DMS 273 treated with DMSO at 0.1 percent for 48 hours (cell line): ENCODE measurements around the gene CD247.
A peak's percentile ranks its signal among the peaks of the same experiment; 100 is the strongest.

ENCODE experiments used
- DNase-seq: peaks from one replicate; lab custom pipeline; 2025; lab: John Stamatoyannopoulos, UW

CD247 gene

GRCh38 chr1:167489571-167490340 is 28.6 kb downstream of the CD247 start:
- no peak for DNase-seq

GRCh38 chr1:167488786-167489185 is 29.5 kb downstream of the CD247 start:
- no peak for DNase-seq

DNA sequence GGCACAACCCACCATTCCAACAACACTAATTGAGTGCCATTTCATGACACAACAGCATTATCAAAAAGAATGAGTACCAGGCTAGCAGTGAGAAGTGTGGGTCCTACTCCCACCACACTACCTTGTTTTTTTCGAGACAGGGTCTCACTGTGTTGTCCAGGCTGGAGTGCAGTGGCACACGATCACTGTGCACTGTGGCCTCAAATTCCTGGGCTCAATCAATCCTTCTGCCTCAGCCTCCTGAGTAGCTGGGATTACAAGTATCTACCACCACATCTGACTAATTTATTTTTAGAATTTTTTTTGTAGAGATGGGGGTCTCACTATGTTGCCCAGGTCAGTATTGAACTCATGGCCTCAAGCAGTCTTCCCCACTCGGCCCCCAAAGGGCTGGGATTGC is 30.7 kb downstream of the CD247 start:
- DNase-seq: no peak

GRCh38 chr1:167486090-167486824 is 32.1 kb downstream of the CD247 start:
- no peak for DNase-seq

DNA sequence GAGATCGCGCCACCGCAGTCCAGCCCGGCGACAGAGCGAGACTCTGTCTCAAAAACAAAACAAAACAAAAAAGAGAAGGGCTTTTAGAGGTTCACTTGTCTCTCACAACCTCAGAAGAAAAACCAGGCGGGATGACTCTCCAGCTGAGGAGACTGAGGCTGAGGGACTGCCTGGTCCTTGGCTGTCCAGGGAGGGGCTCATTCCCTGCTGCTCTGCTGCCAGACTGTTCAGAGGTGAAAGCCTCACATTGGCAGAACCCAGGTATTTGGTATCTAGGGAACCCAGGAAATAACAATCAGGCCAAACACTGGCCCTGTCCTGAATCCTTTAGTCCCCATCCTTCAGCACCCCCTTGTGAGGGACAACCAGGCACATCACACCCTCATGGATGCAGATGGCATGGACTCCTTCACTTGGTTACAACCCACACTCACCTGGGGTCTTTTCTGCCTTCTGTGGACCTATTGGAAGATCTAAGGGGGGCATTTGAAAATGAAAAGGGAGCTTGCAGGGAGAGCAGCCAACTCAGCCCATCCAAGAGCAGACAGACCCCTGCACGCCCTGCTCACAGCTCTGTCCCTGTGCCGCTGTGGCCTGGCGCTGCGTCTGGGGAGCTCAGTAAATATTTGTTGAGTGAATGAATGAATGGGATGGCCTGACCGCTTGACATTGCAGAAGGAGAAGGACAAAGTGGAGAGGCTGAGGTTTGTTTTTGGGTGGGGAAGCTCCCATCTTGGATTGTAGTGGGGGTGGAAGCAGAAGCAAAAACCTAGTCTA is 33.4 kb downstream of the CD247 start:
- no peak for DNase-seq

DNA sequence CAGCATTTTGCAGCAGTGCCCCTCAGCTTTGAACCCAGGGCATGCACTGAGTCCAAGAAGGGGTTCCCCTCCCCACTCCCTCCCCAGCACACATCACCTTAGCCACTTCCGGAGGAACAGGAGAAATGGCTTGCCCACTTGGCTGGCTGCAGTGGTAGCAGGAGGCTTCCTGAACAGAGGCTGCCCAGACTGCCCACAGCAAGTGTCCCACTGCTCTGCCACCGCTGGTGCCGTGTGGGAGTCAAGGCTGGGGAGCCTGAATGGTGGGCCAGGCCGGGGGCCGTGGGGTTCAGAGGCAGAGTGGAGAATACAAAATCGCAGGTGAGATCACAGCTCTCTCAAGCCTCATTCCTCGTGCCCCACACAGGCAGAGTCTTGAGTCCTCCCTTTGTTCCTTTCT is 34.5 kb downstream of the CD247 start:
- DNase-seq: no peak

GRCh38 chr1:167482184-167482583 is 36.1 kb downstream of the CD247 start:
- DNase-seq: no peak

DNA sequence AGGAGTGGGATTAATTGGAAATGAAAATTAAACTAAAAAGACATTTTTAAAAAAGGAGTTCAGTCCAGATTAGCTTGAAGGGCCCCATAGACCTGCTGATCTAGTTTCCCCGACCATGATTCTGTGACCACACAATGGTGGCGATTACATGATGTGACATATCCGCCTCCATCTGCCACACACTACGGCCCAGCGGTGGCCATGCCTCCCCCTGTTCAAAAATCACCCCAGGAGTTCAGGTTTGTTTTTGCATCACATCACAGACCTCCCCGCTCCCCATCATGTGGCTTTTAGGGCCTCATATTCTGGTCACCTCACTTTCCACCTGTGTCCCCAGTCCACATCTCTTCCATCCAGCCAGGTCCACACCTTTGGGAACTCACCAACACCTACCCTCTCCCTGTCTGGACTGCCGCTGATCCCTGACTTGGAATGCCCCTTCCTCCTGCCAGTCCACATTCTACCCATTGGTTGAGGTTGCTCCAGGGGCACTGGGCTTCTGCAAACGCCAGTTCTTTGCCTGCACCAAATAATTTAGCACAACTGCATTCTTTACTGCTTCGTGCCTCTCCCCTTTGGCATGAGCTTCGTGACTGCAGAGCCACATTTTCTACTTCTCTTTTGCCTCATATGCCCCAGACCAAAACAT is 38.9 kb downstream of the CD247 start:
- DNase-seq: no peak

DNA sequence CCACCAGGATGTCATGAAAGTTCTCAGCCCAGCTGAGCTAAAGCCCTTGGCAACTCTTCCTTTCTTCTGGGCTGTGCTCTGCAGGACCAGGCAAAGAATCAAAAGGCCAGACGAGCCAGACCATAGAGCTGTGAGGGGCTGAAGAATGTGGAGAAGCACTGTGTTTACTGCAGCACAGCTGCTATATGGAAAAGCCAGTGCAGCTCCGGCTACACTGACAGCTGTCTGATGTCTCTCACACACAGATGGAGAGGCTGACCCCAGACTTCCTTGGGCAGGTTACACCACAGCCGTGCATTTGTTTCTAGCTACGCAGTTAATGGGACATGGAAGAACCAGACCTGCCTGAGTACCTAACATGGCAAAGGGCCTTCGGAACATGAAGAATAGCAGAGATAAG is 40.3 kb downstream of the CD247 start:
- peak; percentile 18 for DNase-seq

DNA sequence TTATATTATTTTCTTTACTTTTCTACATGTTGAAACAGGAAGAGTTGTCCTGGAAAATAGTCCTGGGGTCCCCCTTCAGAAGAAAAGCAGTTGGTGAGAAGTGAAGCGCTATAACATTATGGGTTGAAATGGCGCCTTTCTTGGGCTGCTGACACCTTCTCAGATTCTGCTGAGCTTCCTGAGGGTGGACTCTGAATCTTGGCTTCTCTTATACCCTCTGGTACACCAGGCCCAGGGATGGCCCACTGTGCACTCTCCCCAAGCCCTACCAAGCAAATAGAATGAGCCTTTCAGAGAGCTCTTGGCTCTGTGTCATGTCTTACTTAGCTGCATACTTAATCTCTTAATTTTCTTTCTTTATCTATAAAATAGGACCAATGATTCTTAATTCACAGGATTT is 42.3 kb downstream of the CD247 start:
- no peak for DNase-seq

DNA sequence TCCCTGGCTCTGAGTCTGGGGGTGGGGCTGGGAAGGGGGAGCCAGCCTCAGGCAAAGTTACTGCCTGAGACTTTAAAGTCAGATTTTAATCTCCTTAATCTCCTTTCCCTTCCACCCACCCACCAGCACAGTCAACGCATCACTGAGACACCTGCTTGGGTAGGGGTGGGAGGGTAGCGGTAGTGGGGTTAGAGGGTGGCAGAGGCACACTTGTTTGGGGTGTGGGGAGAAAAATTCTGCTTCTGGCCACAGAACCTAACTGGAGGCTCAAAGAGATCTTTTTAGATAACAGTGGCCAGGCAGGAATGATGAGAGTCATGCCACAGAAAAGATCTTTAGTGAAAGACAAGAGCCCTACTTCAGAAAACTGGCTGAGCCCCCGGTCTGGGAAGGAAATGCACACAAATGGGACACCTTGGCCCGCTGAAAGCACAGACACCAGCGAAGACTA is 44.1 kb downstream of the CD247 start:
- DNase-seq: no peak

GRCh38 chr1:167473761-167474160 is 44.6 kb downstream of the CD247 start:
- DNase-seq: no peak

DNA sequence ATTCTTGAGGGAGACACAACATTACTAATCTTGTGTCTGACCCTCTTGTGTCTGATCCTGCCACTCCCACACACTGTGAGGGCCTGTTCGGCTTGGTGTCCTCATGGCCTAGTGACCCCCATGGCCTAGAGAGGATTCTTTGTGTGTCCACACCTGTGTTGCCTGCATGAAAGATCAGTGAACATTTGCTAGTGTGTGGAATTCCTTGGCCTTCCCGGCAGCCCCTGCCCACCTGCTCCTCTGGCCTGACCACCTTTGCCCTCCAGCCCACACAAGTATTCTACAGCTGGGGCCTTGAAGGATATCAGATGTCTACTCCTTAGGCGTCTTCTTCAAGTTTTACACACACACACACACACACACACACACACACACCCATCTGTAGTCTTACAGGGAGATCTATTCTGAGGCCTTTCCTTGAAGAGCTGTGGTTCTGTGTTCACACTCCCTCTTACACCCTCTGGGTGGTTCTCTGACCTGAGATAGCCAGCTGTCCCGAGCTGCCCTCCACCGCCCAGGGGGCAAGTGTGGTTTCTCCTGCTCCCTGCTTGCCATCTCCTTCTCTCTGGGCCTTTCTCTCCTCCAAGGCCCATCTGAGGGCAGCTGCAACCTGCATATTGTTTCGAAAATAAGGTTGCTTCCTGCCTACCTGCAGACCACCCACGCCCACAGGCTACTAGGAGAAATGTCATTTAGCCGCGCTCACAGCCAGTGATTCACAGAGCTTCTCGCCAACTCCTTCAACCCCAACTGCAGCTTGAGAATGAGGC is 45.4 kb downstream of the CD247 start:
- no peak for DNase-seq

DNA sequence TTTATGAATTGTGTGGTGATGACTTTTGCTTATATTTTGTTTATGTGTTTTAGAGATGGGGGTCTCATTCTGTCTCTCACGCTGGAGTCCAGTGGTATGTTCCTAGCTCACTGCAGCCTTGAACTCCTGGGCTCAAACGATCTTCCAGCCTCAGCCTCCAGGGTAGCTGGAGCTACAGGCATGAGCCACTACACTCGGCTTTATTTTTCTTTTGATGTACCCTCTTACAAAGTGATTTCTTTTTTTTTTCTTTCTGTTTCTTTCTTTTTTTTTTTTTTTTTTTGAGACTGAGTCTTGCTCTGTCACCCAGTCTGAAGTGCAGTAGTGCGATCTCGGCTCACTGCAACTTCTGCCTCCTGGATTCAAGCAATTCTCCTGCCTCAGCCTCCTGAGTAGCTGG is 46.8 kb downstream of the CD247 start:
- DNase-seq: no peak

GRCh38 chr1:167469280-167469965 is 48.9 kb downstream of the CD247 start:
- DNase-seq: no peak

DNA sequence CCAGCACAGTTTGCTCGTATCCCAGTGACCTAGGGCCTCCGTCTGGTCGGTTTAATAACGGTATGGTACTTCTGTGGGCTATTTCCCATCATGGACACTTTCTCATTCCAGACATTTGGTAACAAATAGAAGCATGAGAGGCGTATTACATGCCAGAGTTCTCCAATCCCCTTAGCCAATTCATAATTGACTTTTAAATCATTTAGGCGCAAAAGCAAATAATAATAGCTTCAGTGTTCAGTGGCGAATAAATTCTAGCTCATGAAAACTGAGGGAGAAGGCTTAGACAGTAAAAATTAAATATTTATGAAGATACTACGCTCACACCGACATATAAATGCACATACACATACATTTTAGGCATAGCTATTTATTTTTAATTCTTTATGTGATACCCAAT is 50.6 kb downstream of the CD247 start:
- DNase-seq: no peak

- DNase-seq: no peak
Observed at GRCh38 chr1:167467126-167467710, 51.1 kb downstream of the CD247 start.

DNA sequence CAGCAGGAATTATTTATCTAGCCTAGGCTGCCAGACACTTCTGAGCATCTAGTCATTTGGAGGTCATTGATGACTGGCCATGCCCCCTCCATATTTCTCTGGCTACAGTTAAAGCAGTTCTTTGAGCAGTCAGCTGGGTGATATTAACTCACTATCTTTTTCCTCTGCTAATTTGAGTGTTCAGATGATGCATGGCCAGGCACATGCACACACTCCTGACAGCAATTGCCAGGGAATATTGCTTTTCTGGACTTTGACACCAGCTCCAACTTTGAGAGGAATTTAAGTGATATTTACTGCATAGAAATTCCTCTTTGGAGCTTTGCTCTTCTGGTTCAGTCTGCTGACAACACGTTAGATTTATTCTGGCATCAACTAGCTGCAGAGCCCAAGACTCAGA is 52.6 kb downstream of the CD247 start:
- DNase-seq: no peak

GRCh38 chr1:167465018-167465417 is 53.3 kb downstream of the CD247 start:
- no peak for DNase-seq

DNA sequence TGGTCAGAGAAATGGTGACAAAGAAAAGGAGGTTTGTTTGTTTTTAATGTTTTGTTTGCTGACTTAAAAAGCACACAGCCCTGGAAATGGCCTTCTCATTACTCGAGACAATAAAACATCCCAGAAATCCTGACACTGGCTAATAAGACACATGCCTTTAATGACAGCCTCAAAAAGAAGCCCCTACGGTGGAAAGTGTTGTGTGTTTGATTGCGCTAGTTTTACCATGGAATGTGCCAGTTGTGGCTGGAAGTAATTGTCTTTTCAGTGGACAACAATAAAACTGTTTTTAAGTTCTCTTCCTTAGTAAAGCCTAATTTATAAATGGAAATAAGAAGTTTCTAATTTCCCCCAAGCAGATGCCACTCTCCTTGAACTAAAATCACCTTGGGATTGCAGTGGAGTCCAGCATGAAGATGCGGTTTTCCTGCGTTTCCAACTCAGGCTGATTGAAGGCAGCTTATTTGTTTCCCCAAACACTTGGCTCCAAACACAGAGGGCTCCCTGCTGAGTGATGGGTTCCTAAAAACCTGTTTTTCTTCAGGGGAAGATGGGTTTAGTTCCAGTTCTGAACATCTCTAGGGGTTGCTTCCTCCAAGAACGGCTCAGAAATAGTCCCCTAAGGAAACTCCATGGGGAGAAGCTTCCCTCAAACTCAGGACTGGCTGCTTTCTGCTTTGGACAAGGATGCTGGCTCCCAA is 54.3 kb downstream of the CD247 start:
- DNase-seq: no peak
